SK-N-SH (cell line): ENCODE measurements around the gene R3HCC1L. TPM values are rescaled to one million over a fixed set of nuclear protein-coding genes. Genes with fewer than 3 reads are reported as not detected.

Experiments used
- CTCF ChIA-PET: fragments of 300-600, 350-600 bp; formaldehyde crosslinking; extraction: SDS; loops from one replicate; lab custom pipeline; 2021; lab: Yijun Ruan, JAX
- POLR2A ChIA-PET: fragments of 350-600 bp; sonication (Branson Sonifier 250); formaldehyde crosslinking; extraction: SDS; loops from one replicate; lab custom pipeline; 2020; ENCODE audit warnings: antibody characterized with exemption, inconsistent platforms; lab: Yijun Ruan, JAX
- DNase-seq: peaks from one replicate; pipeline ENCODE4 v3.0.0; 2012
- H2AFZ ChIP-seq: fragments of 200-600 bp; sonication (generic); 2 replicates; pipeline ENCODE4 v1.8.1; 2016; ENCODE audit warnings: antibody characterized with exemption, mild to moderate bottlenecking, low read depth
- H3F3A ChIP-seq: fragments of 200-600 bp; sonication (generic); replicated peaks from 2 replicates; pipeline ENCODE3; 2016; ENCODE audit warnings: antibody characterized with exemption, mild to moderate bottlenecking; ENCODE audit not compliant: insufficient read depth
- H3K27ac ChIP-seq, 2 experiments: fragments of 200-500 bp in 1 of 2; fragments of 200-600 bp in 1 of 2; sonication (Bioruptor generic) in 1 of 2; sonication (generic), shearing (Covaris generic) in 1 of 2; 2 replicates each; pipeline versions ENCODE4 v1.5.1 to v1.6.1; 2014 to 2016; ENCODE audit warnings: low read depth in 2 of 2, inconsistent platforms in 1 of 2, low read length in 1 of 2, mild to moderate bottlenecking in 1 of 2, mixed read lengths in 1 of 2
- H3K27me3 ChIP-seq: fragments of 200-600 bp; sonication (generic), shearing (Covaris generic); 2 replicates; pipeline ENCODE4 v1.6.1; 2016; ENCODE audit warnings: mixed run types; ENCODE audit not compliant: insufficient read depth
- H3K36me3 ChIP-seq, 2 experiments: fragments of 200-500 bp in 1 of 2; fragments of 200-600 bp in 1 of 2; sonication (Bioruptor generic) in 1 of 2; sonication (generic) in 1 of 2; replicated peaks in 1 of 2; 2 replicates each; pipeline versions ENCODE3 to v1.5.1; 2014 to 2016; ENCODE audit warnings: low read length in 1 of 2, mild to moderate bottlenecking in 1 of 2; ENCODE audit not compliant: insufficient read depth in 2 of 2, control insufficient read depth in 1 of 2
- H3K4me1 ChIP-seq, 2 experiments: fragments of 200-500 bp in 1 of 2; fragments of 200-600 bp in 1 of 2; sonication (Bioruptor generic) in 1 of 2; sonication (generic), shearing (Covaris generic) in 1 of 2; 2 replicates each; pipeline versions ENCODE4 v1.5.1 to v1.6.1; 2014 to 2016; ENCODE audit warnings: low read depth in 1 of 2, low read length in 1 of 2, mixed run types in 1 of 2; ENCODE audit not compliant: insufficient read depth in 2 of 2, control insufficient read depth in 1 of 2
- H3K4me2 ChIP-seq: fragments of 200-600 bp; sonication (generic), shearing (Covaris generic); 2 replicates; pipeline ENCODE4 v1.6.1; 2017; ENCODE audit warnings: mixed run types
- H3K4me3 ChIP-seq, 2 experiments: fragments of 200-500 bp in 1 of 2; fragments of 200-600 bp in 1 of 2; sonication (Bioruptor generic) in 1 of 2; sonication (generic), shearing (Covaris generic) in 1 of 2; 2 replicates each; pipeline versions ENCODE4 v1.5.1 to v1.8.1; 2014 to 2016; ENCODE audit warnings: low read depth in 2 of 2, inconsistent platforms in 1 of 2, low read length in 1 of 2, mild to moderate bottlenecking in 1 of 2, mixed read lengths in 1 of 2, moderate library complexity in 1 of 2
- H3K79me2 ChIP-seq: fragments of 200-600 bp; sonication (generic); 2 replicates; pipeline ENCODE4 v1.8.1; 2017; ENCODE audit warnings: mild to moderate bottlenecking; ENCODE audit not compliant: insufficient read depth
- H3K9ac ChIP-seq: fragments of 200-600 bp; sonication (generic); 2 replicates; pipeline ENCODE4 v1.6.1; 2017; ENCODE audit warnings: mixed run types
- H3K9me2 ChIP-seq: fragments of 200-600 bp; sonication (generic); 2 replicates; pipeline ENCODE4 v1.6.1; 2017; ENCODE audit warnings: mixed run types
- H3K9me3 ChIP-seq: fragments of 200-600 bp; sonication (generic); 2 replicates; pipeline ENCODE4 v1.6.1; 2017; ENCODE audit warnings: mixed run types, mild to moderate bottlenecking, moderate library complexity
- H4K20me1 ChIP-seq: fragments of 200-600 bp; sonication (generic); 2 replicates; pipeline ENCODE4 v1.6.1; 2017; ENCODE audit warnings: mild to moderate bottlenecking, mixed run types; ENCODE audit not compliant: insufficient read depth
- CHD2 ChIP-seq: fragments of 150-350 bp; IDR thresholded peaks from 2 replicates; pipeline ENCODE4 v1.6.1; 2018; ENCODE audit warnings: low read length; ENCODE audit not compliant: partially characterized antibody
- CTCF ChIP-seq: fragments of 200-600 bp; sonication (generic); IDR thresholded peaks from 2 replicates; pipeline ENCODE4 v1.6.1; 2017; ENCODE audit warnings: antibody characterized with exemption, mild to moderate bottlenecking, moderate library complexity
- EZH2phosphoT487 ChIP-seq: fragments of 200-600 bp; sonication (generic); IDR thresholded peaks from 2 replicates; pipeline ENCODE4 v1.6.1; 2017; ENCODE audit warnings: low read depth, mixed run types, mild to moderate bottlenecking, antibody characterized with exemption, moderate library complexity, borderline replicate concordance
- FOSL2 ChIP-seq: IDR thresholded peaks from 2 replicates; pipeline ENCODE4 v1.4.0; 2012; ENCODE audit warnings: low read depth, mild to moderate bottlenecking, moderate library complexity, borderline replicate concordance
- FOXJ3 ChIP-seq: sonication (generic); formaldehyde crosslinking; IDR thresholded peaks from 2 replicates; pipeline ENCODE4 v1.5.1; 2020; ENCODE audit warnings: mild to moderate bottlenecking, missing genetic modification reagents
- FOXM1 ChIP-seq: IDR thresholded peaks from 2 replicates; pipeline ENCODE4 v1.4.0; 2012; ENCODE audit warnings: low read depth, mild to moderate bottlenecking
- GATA2 ChIP-seq: sonication (generic); formaldehyde crosslinking; IDR thresholded peaks from 2 replicates; pipeline ENCODE4 v1.5.0; 2020; ENCODE audit warnings: mild to moderate bottlenecking, missing genetic modification reagents
- MXI1 ChIP-seq: IDR thresholded peaks from 2 replicates; pipeline ENCODE4 v1.6.1; 2012; ENCODE audit warnings: mild to moderate bottlenecking, low read depth, low read length, improper control_type of control experiment
- POLR2AphosphoS5 ChIP-seq: IDR thresholded peaks from 2 replicates; pipeline ENCODE4 v1.6.1; 2012; ENCODE audit warnings: low read depth, low read length
- SIN3A ChIP-seq: IDR thresholded peaks from 2 replicates; pipeline ENCODE4 v1.6.1; 2012; ENCODE audit warnings: low read depth, mild to moderate bottlenecking, low read length, moderate library complexity, borderline replicate concordance
- TAF1 ChIP-seq: IDR thresholded peaks from 2 replicates; pipeline ENCODE4 v1.6.1; 2012; ENCODE audit warnings: low read depth, mild to moderate bottlenecking, low read length, moderate library complexity, borderline replicate concordance
- TCF12 ChIP-seq: IDR thresholded peaks from 2 replicates; pipeline ENCODE4 v1.4.0; 2012
- YY1 ChIP-seq: IDR thresholded peaks from 2 replicates; pipeline ENCODE4 v1.4.0; 2012; ENCODE audit warnings: low read depth, mild to moderate bottlenecking
- WGBS: methylation state at CpG from one replicate; pipeline ENCODE4 v1.1.6; 2017; ENCODE audit warnings: low lambda C conversion rate; 5-methylcytosine and 5-hydroxymethylcytosine counted together
- polyA plus RNA-seq, 3 experiments: library from polyadenylated mRNA; depleted of rRNA; stranded (reverse); fragments of >200 nt; gene quantifications; 2 replicates each; pipeline ENCODE4 v1.2.3, GENCODE V29; 2012
- TF ChIP-seq, protein P1 (sequence below): IDR thresholded peaks from 2 replicates; pipeline ENCODE4; 2012
- TF ChIP-seq, protein P2 (sequence below): fragments of 150-350 bp; IDR thresholded peaks from 2 replicates; pipeline ENCODE4 v1.6.1; 2017; ENCODE audit warnings: antibody characterized with exemption, low read length, low read depth, borderline replicate concordance

R3HCC1L gene
- polyA plus RNA-seq, 1 of the 3 experiments (the other 2 are of a cell fraction), result 6.0 TPM

DNA sequence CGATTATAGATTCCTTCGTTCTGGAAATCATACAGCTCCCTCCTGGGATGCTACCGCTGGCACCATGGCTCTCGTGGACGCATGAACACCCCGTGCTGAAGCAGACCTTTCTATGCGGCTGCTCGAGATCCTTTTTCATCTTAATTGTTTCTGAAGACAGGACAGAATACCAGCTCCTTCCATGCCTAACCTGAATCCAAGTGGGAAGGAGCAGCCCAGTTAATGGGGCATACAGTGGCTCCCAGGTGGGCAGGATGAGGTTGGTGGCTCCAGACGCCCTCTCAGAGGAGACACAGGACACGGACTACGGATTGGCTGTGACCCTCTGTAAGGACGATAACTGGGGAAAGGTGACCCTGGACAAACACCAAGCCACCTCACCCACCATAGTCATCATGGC, 152.0 kb downstream of the R3HCC1L start:
- H3K27me3 ChIP-seq, result peaks cover 5% of the 10 kb centered on the region; the same call in 1 of the 2 replicates
- H2AFZ ChIP-seq, result no peak overlapping the region
- no peak overlapping the region for H3K4me3 ChIP-seq
- no peaks in the 10 kb centered on the region for H3F3A ChIP-seq
- H3K79me2 ChIP-seq, result no peaks in the 10 kb centered on the region
- DNase-seq, result no peak
- ChIA-PET POLR2A (no interaction called here), CTCF (interaction anchor here (0.6 to 8.6 kb wide), 4 partner anchors 23 to 1195 kb away, joined by 4 to 43 read pairs (median 6); no protein-coding TSS in a partner anchor)
- no peak overlapping the region for H3K9ac ChIP-seq
- WGBS, result 74% methylated on average over 12 of the region's 12 CpGs
- H3K27ac ChIP-seq, result no peak overlapping the region
- H3K36me3 ChIP-seq, result no peaks in the 10 kb centered on the region
- no peak overlapping the region for H3K4me2 ChIP-seq
- H3K9me2 ChIP-seq, result no peaks in the 10 kb centered on the region
- no peaks in the 10 kb centered on the region for H3K9me3 ChIP-seq
- TF ChIP-seq CHD2, result no peak
- TF ChIP-seq TCF12, result no peak
- TF ChIP-seq EZH2phosphoT487, result no peak
- no peak for TF ChIP-seq YY1
- no peak for TF ChIP-seq FOXJ3 (CRISPR knock-in tag)
- TF ChIP-seq CTCF, result no peak
- no peak for TF ChIP-seq GATA2 (CRISPR knock-in tag)
- no peak for TF ChIP-seq MXI1
- TF ChIP-seq FOSL2, result no peak
- TF ChIP-seq, protein P1, sequence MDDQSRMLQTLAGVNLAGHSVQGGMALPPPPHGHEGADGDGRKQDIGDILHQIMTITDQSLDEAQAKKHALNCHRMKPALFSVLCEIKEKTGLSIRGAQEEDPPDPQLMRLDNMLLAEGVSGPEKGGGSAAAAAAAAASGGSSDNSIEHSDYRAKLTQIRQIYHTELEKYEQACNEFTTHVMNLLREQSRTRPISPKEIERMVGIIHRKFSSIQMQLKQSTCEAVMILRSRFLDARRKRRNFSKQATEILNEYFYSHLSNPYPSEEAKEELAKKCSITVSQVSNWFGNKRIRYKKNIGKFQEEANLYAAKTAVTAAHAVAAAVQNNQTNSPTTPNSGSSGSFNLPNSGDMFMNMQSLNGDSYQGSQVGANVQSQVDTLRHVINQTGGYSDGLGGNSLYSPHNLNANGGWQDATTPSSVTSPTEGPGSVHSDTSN, result no peak
- TF ChIP-seq FOXM1, result no peak
- H4K20me1 ChIP-seq, result no peaks in the 10 kb centered on the region
- peaks cover 0 to 8% of the 10 kb centered on the region in 2 experiments; a peak in 1 of 4 replicates for H3K4me1 ChIP-seq

DNA sequence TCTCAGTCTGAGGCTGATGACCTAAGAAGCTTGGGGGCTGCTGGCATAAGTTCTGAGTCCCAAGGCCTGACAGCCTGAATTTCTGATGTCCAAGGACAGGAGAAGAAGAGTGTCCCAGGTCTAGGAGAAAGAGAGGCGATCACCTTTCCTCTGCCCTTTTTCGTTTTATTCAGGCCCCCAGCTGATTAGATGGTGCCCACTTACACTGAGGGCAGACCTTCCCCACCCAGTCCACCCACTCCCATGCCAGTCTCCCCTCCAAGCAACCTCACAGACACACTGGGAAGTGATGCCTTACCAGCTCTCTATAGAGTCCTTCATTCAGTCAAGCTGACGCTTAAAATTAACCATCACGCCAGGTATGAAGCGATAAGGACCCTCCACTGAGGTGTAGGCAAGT, 152.9 kb downstream of the R3HCC1L start:
- H4K20me1 ChIP-seq, result no peaks in the 10 kb centered on the region
- no peaks in the 10 kb centered on the region for H3K9me3 ChIP-seq
- 93% methylated on average over 5 of the region's 5 CpGs for WGBS
- POLR2A ChIA-PET, result no interaction called here
- no peak overlapping the region for H3K4me2 ChIP-seq
- no peaks in the 10 kb centered on the region for H3F3A ChIP-seq
- no peaks in the 10 kb centered on the region for H3K79me2 ChIP-seq
- TF ChIP-seq EZH2phosphoT487 (no peak), TCF12 (no peak), SIN3A (no peak), YY1 (no peak), TAF1 (no peak), CHD2 (no peak), POLR2AphosphoS5 (no peak)
- TF ChIP-seq, protein P2, sequence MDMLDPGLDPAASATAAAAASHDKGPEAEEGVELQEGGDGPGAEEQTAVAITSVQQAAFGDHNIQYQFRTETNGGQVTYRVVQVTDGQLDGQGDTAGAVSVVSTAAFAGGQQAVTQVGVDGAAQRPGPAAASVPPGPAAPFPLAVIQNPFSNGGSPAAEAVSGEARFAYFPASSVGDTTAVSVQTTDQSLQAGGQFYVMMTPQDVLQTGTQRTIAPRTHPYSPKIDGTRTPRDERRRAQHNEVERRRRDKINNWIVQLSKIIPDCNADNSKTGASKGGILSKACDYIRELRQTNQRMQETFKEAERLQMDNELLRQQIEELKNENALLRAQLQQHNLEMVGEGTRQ, result no peak
- H2AFZ ChIP-seq, result no peak overlapping the region
- no peak overlapping the region for H3K4me3 ChIP-seq
- H3K9me2 ChIP-seq, result no peaks in the 10 kb centered on the region
- H3K27me3 ChIP-seq, result peaks cover 5% of the 10 kb centered on the region; the same call in 1 of the 2 replicates
- peaks cover 0 to 8% of the 10 kb centered on the region in 2 experiments; a peak in 1 of 4 replicates for H3K4me1 ChIP-seq
- H3K9ac ChIP-seq, result no peak overlapping the region
- H3K36me3 ChIP-seq, result no peaks in the 10 kb centered on the region
- CTCF ChIA-PET, result interaction anchor here (2.9 to 8.6 kb wide), 2 partner anchors 22 to 241 kb away, joined by 9 to 43 read pairs; no protein-coding TSS in a partner anchor
- no peak overlapping the region for H3K27ac ChIP-seq
- DNase-seq, result no peak
